Chondrocyte (in vitro differentiated cells): ENCODE results near the gene TREM1. TPM values are rescaled to one million over a fixed set of nuclear protein-coding genes. Genes with fewer than 3 reads are reported as not detected.

Experiments
- DNase-seq: peaks from one replicate; pipeline ENCODE4 v3.0.0; 2021; ENCODE audit warnings: mixed read lengths, low spot score
- H3K27ac Mint-ChIP-seq: one replicate; pipeline ENCODE4 v1.8.0; 2021; ENCODE audit warnings: mild to moderate bottlenecking, moderate library complexity, mixed read lengths; ENCODE audit not compliant: unreplicated experiment
- H3K27me3 Mint-ChIP-seq: 2 replicates; pipeline ENCODE4 v1.8.0; 2021; ENCODE audit warnings: low read depth, mixed read lengths
- H3K36me3 Mint-ChIP-seq: 2 replicates; pipeline ENCODE4 v1.8.0; 2021; ENCODE audit warnings: low read depth, mixed read lengths
- H3K4me1 Mint-ChIP-seq: 2 replicates; pipeline ENCODE4 v1.8.0; 2021; ENCODE audit warnings: low read depth, mild to moderate bottlenecking, mixed read lengths
- H3K4me3 Mint-ChIP-seq: one replicate; pipeline ENCODE4 v1.8.0; 2021; ENCODE audit warnings: mild to moderate bottlenecking, moderate library complexity, mixed read lengths; ENCODE audit not compliant: unreplicated experiment
- H3K9me3 Mint-ChIP-seq: 2 replicates; pipeline ENCODE4 v1.8.0; 2021; ENCODE audit warnings: low read depth, mixed read lengths
- CTCF ChIP-seq: fragments of 200-600 bp; sonication (generic); IDR thresholded peaks from 2 replicates; pipeline ENCODE4 v1.5.0; 2021; ENCODE audit warnings: antibody characterized with exemption, mild to moderate bottlenecking, moderate library complexity
- total RNA-seq: library from RNA; stranded (reverse); gene quantifications from 3 replicates; pipeline ENCODE4 v1.2.1, GENCODE V29; 2021

The TREM1 gene
- total RNA-seq, 1 donor from 2014 or later, result 0.25 TPM

- Mint-ChIP-seq H3K36me3 (no peaks in the 10 kb centered on the region), H3K4me1 (no peaks in the 10 kb centered on the region), H3K4me3 (no peak overlapping the region), H3K27ac (no peak overlapping the region), H3K9me3 (no peaks in the 10 kb centered on the region), H3K27me3 (peaks cover 45% of the 10 kb centered on the region)
- TF ChIP-seq CTCF, result no peak
- no peak for DNase-seq
These were observed 46.6 kb upstream of the TREM1 start for GRCh38 chr6:41332842-41333736.

DNA sequence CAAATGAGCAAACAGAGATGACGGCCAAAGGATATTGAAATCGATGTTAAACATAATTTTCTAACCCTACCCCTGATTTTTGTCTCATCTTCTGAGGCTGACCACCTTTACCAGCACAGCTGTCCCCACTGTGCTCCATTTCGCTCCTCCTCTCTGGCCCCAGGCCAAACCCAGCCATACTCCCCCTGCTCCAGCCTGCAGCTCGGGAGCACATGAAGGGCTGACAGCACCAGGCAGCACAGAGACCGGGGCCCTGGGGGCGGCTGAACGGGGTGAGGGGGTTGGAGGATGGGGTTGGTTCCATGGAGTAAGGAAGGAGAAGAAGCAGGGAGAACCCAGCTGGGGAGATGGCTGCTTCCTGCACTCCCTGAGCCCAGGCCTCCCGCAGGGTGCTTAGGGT, 45.8 kb upstream of the TREM1 start:
- no peak overlapping the region for H3K4me3 Mint-ChIP-seq
- H3K27me3 Mint-ChIP-seq, result peaks cover 48% of the 10 kb centered on the region
- H3K27ac Mint-ChIP-seq, result no peak overlapping the region
- no peaks in the 10 kb centered on the region for H3K9me3 Mint-ChIP-seq
- TF ChIP-seq CTCF, result no peak
- H3K36me3 Mint-ChIP-seq, result no peaks in the 10 kb centered on the region
- DNase-seq, result no peak
- no peaks in the 10 kb centered on the region for H3K4me1 Mint-ChIP-seq

- H3K4me3 Mint-ChIP-seq, result no peak overlapping the region
- TF ChIP-seq CTCF, result no peak
- peaks cover 51% of the 10 kb centered on the region for H3K27me3 Mint-ChIP-seq
- no peaks in the 10 kb centered on the region for H3K36me3 Mint-ChIP-seq
- no peaks in the 10 kb centered on the region for H3K9me3 Mint-ChIP-seq
- no peak for DNase-seq
- no peaks in the 10 kb centered on the region for H3K4me1 Mint-ChIP-seq
- no peak overlapping the region for H3K27ac Mint-ChIP-seq
These were observed 45.1 kb upstream of the TREM1 start for GRCh38 chr6:41331401-41332150.

GRCh38 chr6:41327177-41327576, 40.7 kb upstream of the TREM1 start:
- Mint-ChIP-seq H3K27ac (no peak overlapping the region), H3K36me3 (no peaks in the 10 kb centered on the region), H3K4me1 (no peaks in the 10 kb centered on the region), H3K4me3 (no peak overlapping the region), H3K27me3 (peaks cover 54% of the 10 kb centered on the region), H3K9me3 (no peaks in the 10 kb centered on the region)
- no peak for TF ChIP-seq CTCF
- DNase-seq, result no peak

GRCh38 chr6:41326092-41326491, 39.6 kb upstream of the TREM1 start:
- peaks cover 46% of the 10 kb centered on the region for H3K27me3 Mint-ChIP-seq
- H3K9me3 Mint-ChIP-seq, result no peaks in the 10 kb centered on the region
- H3K27ac Mint-ChIP-seq, result no peak overlapping the region
- H3K4me1 Mint-ChIP-seq, result no peaks in the 10 kb centered on the region
- no peaks in the 10 kb centered on the region for H3K36me3 Mint-ChIP-seq
- H3K4me3 Mint-ChIP-seq, result no peak overlapping the region
- DNase-seq, result no peak
- TF ChIP-seq CTCF, result no peak
